Hepatocyte (in vitro differentiated cells): ENCODE data around the gene GPR21. TPM values are rescaled to one million over a fixed set of nuclear protein-coding genes. Genes with fewer than 3 reads are reported as not detected.

ENCODE experiments used
- DNase-seq: peaks from one replicate; pipeline ENCODE4 v3.0.0-alpha.2; 2016; ENCODE audit warnings: low spot score
- H2AFZ ChIP-seq: fragments of 200-600 bp; sonication (generic); 2 replicates; pipeline ENCODE4 v1.6.0; 2016; ENCODE audit warnings: antibody characterized with exemption, mild to moderate bottlenecking
- H3K27ac ChIP-seq: fragments of 200-600 bp; sonication (generic); 2 replicates; pipeline ENCODE4 v1.5.1; 2016; ENCODE audit warnings: mild to moderate bottlenecking
- H3K27me3 ChIP-seq: fragments of 200-600 bp; sonication (generic); 2 replicates; pipeline ENCODE4 v1.6.1; 2016
- H3K36me3 ChIP-seq: fragments of 200-600 bp; sonication (generic); replicated peaks from 2 replicates; pipeline ENCODE4 v1.5.1; 2016; ENCODE audit warnings: low read depth; ENCODE audit not compliant: insufficient read depth
- H3K4me1 ChIP-seq: fragments of 200-600 bp; sonication (generic); 2 replicates; pipeline ENCODE4 v1.5.1; 2016; ENCODE audit warnings: mild to moderate bottlenecking, moderate library complexity; ENCODE audit not compliant: insufficient read depth
- H3K4me2 ChIP-seq: fragments of 200-600 bp; sonication (generic); 2 replicates; pipeline ENCODE4 v1.6.0; 2016
- H3K4me3 ChIP-seq: fragments of 200-600 bp; sonication (generic); 2 replicates; pipeline ENCODE4 v1.5.1; 2016; ENCODE audit warnings: mild to moderate bottlenecking
- H3K79me2 ChIP-seq: fragments of 200-600 bp; sonication (generic); 2 replicates; pipeline ENCODE4 v1.6.0; 2017; ENCODE audit warnings: mild to moderate bottlenecking
- H3K9me2 ChIP-seq: fragments of 200-600 bp; sonication (generic); replicated peaks from 2 replicates; pipeline ENCODE4 v1.6.0; 2017; ENCODE audit warnings: mild to moderate bottlenecking; ENCODE audit not compliant: insufficient read depth
- H3K9me3 ChIP-seq: fragments of 200-600 bp; sonication (generic); 2 replicates; pipeline ENCODE4 v1.5.1; 2016; ENCODE audit warnings: low read depth, mild to moderate bottlenecking
- H4K20me1 ChIP-seq: fragments of 200-600 bp; sonication (generic); 2 replicates; pipeline ENCODE4 v1.6.0; 2016; ENCODE audit warnings: mild to moderate bottlenecking; ENCODE audit not compliant: insufficient read depth, poor library complexity, severe bottlenecking
- EZH2 ChIP-seq: fragments of 200-600 bp; sonication (generic); IDR thresholded peaks from 2 replicates; pipeline ENCODE4 v1.6.1; 2016; ENCODE audit warnings: antibody characterized with exemption, mild to moderate bottlenecking, borderline replicate concordance
- EZH2phosphoT487 ChIP-seq: fragments of 200-600 bp; sonication (generic); IDR thresholded peaks from one replicate; pipeline ENCODE4 v1.6.1; 2018; ENCODE audit warnings: antibody characterized with exemption, mild to moderate bottlenecking, low read depth, moderate library complexity; ENCODE audit not compliant: unreplicated experiment, severe bottlenecking
- WGBS: methylation state at CpG from one replicate; pipeline ENCODE4 v1.1.6; 2016; ENCODE audit warnings: low lambda C conversion rate; ENCODE audit errors: missing lambda C conversion rate; 5-methylcytosine and 5-hydroxymethylcytosine counted together
- polyA plus RNA-seq: library from polyadenylated mRNA; unstranded; fragments of >200 nt; fragmentation: Nextera tagmentation; extraction: Ambion mirVana; gene quantifications from 2 replicates; pipeline ENCODE4 v1.2.1, GENCODE V29; 2016
- total RNA-seq: library from RNA; depleted of rRNA; stranded (reverse); fragments of >200 nt; gene quantifications from 2 replicates; pipeline ENCODE4 v1.2.3, GENCODE V29; 2014
- TF ChIP-seq, protein P1 (sequence below): fragments of 200-600 bp; sonication (generic); IDR thresholded peaks from 2 replicates; pipeline ENCODE4 v1.5.1; 2016; ENCODE audit warnings: antibody characterized with exemption, mild to moderate bottlenecking; ENCODE audit not compliant: poor library complexity

Gene GPR21
- total and polyA plus RNA-seq, 2 experiments from 2014 or later, result 0.50 to 0.75 TPM

- Histone ChIP-seq H3K27ac (peak overlapping the region; percentile 35), H3K36me3 (no peaks in the 10 kb centered on the region), H3K9me3 (no peaks in the 10 kb centered on the region), H3K4me3 (no peak overlapping the region), H3K79me2 (no peaks in the 10 kb centered on the region), H3K4me1 (no peaks in the 10 kb centered on the region), H3K27me3 (no peaks in the 10 kb centered on the region), H2AFZ (no peak overlapping the region), H3K4me2 (no peak overlapping the region), H3K9me2 (no peaks in the 10 kb centered on the region), H4K20me1 (no peaks in the 10 kb centered on the region)
- TF ChIP-seq EZH2, result no peak
- TF ChIP-seq, protein P1, sequence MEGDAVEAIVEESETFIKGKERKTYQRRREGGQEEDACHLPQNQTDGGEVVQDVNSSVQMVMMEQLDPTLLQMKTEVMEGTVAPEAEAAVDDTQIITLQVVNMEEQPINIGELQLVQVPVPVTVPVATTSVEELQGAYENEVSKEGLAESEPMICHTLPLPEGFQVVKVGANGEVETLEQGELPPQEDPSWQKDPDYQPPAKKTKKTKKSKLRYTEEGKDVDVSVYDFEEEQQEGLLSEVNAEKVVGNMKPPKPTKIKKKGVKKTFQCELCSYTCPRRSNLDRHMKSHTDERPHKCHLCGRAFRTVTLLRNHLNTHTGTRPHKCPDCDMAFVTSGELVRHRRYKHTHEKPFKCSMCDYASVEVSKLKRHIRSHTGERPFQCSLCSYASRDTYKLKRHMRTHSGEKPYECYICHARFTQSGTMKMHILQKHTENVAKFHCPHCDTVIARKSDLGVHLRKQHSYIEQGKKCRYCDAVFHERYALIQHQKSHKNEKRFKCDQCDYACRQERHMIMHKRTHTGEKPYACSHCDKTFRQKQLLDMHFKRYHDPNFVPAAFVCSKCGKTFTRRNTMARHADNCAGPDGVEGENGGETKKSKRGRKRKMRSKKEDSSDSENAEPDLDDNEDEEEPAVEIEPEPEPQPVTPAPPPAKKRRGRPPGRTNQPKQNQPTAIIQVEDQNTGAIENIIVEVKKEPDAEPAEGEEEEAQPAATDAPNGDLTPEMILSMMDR, result no peak
- no peak for TF ChIP-seq EZH2phosphoT487
- DNase-seq, result no peak
- 63% methylated on average over 5 of the region's 5 CpGs for WGBS
Observed at GRCh38 chr9:123073441-123073840, 40.0 kb downstream of the GPR21 start.

DNA sequence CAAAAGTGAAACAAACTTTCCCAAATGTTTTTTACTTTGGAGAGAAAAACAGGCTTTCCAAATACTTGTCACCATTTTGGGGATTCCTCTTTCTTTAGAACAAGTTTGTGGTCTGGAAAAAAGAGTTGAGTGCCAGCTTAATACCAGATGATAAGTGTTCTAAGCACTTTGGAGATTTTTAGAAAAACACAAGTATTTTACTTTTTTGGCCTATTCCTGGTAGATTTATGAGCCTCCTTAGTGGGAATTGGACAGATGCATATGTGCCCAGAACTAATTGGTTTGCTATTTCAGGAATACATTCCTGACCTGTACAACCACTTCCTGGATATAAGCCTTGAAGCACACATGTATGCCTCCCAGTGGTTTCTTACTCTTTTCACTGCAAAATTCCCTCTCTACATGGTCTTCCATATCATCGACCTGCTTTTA, 40.5 kb downstream of the GPR21 start:
- no peak overlapping the region for H2AFZ ChIP-seq
- H3K9me2 ChIP-seq, result no peaks in the 10 kb centered on the region
- 76% methylated on average over 1 of the region's 1 CpG for WGBS
- DNase-seq, result no peak
- no peaks in the 10 kb centered on the region for H3K9me3 ChIP-seq
- no peaks in the 10 kb centered on the region for H3K4me1 ChIP-seq
- no peaks in the 10 kb centered on the region for H4K20me1 ChIP-seq
- no peaks in the 10 kb centered on the region for H3K36me3 ChIP-seq
- H3K4me3 ChIP-seq, result no peak overlapping the region
- H3K79me2 ChIP-seq, result no peaks in the 10 kb centered on the region
- peak overlapping the region; percentile 35 for H3K27ac ChIP-seq
- H3K27me3 ChIP-seq, result no peaks in the 10 kb centered on the region
- H3K4me2 ChIP-seq, result no peak overlapping the region
- TF ChIP-seq, protein P1, result no peak
- TF ChIP-seq EZH2 (no peak), EZH2phosphoT487 (no peak)

GRCh38 chr9:123074628-123075027, 41.2 kb downstream of the GPR21 start:
- no peak overlapping the region for H3K4me2 ChIP-seq
- TF ChIP-seq EZH2 (no peak), EZH2phosphoT487 (no peak)
- TF ChIP-seq, protein P1, result no peak
- 85% methylated on average over 3 of the region's 3 CpGs for WGBS
- no peak for DNase-seq
- no peaks in the 10 kb centered on the region for H3K36me3 ChIP-seq
- H3K4me1 ChIP-seq, result no peaks in the 10 kb centered on the region
- H3K4me3 ChIP-seq, result no peak overlapping the region
- H3K9me2 ChIP-seq, result no peaks in the 10 kb centered on the region
- peak overlapping the region; percentile 20 for H3K27ac ChIP-seq
- H2AFZ ChIP-seq, result no peak overlapping the region
- no peaks in the 10 kb centered on the region for H3K27me3 ChIP-seq
- no peaks in the 10 kb centered on the region for H3K79me2 ChIP-seq
- no peaks in the 10 kb centered on the region for H3K9me3 ChIP-seq
- no peaks in the 10 kb centered on the region for H4K20me1 ChIP-seq

DNA sequence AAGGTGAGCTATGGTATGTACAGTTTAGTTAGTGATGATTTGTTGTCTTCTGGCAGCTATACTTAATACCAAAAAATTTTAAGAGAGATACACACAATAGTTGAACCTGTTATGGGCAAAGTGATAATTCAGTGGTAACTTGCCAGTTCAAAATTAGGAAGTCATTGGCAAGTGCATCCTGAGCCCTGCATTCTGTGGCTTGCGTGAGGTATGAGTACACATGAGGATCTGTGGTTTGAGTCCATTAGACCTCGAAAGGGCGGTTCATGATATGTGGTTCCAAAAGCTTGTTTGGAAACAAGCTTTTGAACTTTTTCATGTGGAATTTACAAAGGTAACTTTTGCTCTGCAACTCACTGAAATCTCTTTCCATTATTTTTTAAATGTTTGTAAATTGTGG, 47.0 kb downstream of the GPR21 start:
- Histone ChIP-seq H3K27ac (no peak overlapping the region), H3K36me3 (no peaks in the 10 kb centered on the region)

More for the DNA sequence above, 47.0 kb downstream of the GPR21 start:
- Histone ChIP-seq H3K9me3 (no peaks in the 10 kb centered on the region), H2AFZ (no peak overlapping the region), H4K20me1 (no peaks in the 10 kb centered on the region), H3K27me3 (no peaks in the 10 kb centered on the region), H3K4me1 (peaks cover 4% of the 10 kb centered on the region), H3K79me2 (no peaks in the 10 kb centered on the region), H3K4me3 (no peak overlapping the region), H3K4me2 (no peak overlapping the region), H3K9me2 (no peaks in the 10 kb centered on the region)
- TF ChIP-seq EZH2phosphoT487 (no peak), EZH2 (no peak)
- TF ChIP-seq, protein P1, result no peak
- 93% methylated on average over 3 of the region's 3 CpGs for WGBS
- DNase-seq, result no peak
